PFSK-1 (cell line): ENCODE results near the gene PALM2AKAP2. TPM values are rescaled to one million over a fixed set of nuclear protein-coding genes. Genes with fewer than 3 reads are reported as not detected.

Experiments used
- FOXP2 ChIP-seq: optimal IDR thresholded peaks from 2 replicates; pipeline ENCODE3; 2011; ENCODE audit warnings: borderline replicate concordance, control low read depth, inconsistent platforms; ENCODE audit not compliant: insufficient read depth; ENCODE audit errors: extremely low read length, extremely low read depth
- POLR2AphosphoS5 ChIP-seq: IDR thresholded peaks from 2 replicates; pipeline ENCODE4 v1.6.1; 2012; ENCODE audit warnings: low read depth, mild to moderate bottlenecking, control low read depth, low read length, moderate library complexity
- REST ChIP-seq, 2 experiments: IDR thresholded peaks; 2 replicates each; pipeline versions ENCODE4 v1.6.1 to v1.8.0; 2011 to 2012; ENCODE audit warnings: low read depth in 2 of 2, low read length in 2 of 2, control low read depth in 1 of 2, inconsistent platforms in 1 of 2, mild to moderate bottlenecking in 1 of 2, moderate library complexity in 1 of 2; ENCODE audit not compliant: insufficient read depth in 1 of 2
- SIN3A ChIP-seq: IDR thresholded peaks from 2 replicates; pipeline ENCODE4 v1.6.1; 2012; ENCODE audit warnings: mild to moderate bottlenecking, low read length, moderate library complexity, borderline replicate concordance; ENCODE audit not compliant: insufficient read depth
- TAF1 ChIP-seq: IDR thresholded peaks from 2 replicates; pipeline ENCODE4 v1.6.1; 2012; ENCODE audit warnings: low read length, control low read depth, borderline replicate concordance; ENCODE audit not compliant: insufficient read depth
- polyA plus RNA-seq: library from polyadenylated mRNA; unstranded; fragments of >200 nt; gene quantifications from one replicate; pipeline ENCODE4 v1.2.1, GENCODE V29; 2012; ENCODE audit warnings: low read depth, missing spikeins; ENCODE audit not compliant: insufficient read length

Gene PALM2AKAP2
- 30.2 TPM for polyA plus RNA-seq

- TF ChIP-seq TAF1 (no peak), REST (IDR thresholded peaks at IDR 0.05; ENCODE audit: insufficient read depth in 1 of 2, low read depth in 2 of 2, low read length in 2 of 2) (no peak), FOXP2 (peak; percentile 59), POLR2AphosphoS5 (no peak)
Measured at GRCh38 chr9:109779711-109780452, at the start of gene PALM2AKAP2. TSS of gene PALM2AKAP2 (plus strand) at chr9:109780198. CDS start at chr9:109780489, 291 bp downstream.

GRCh38 chr9:109730228-109730627, 49.8 kb upstream of the PALM2AKAP2 start:
- TF ChIP-seq TAF1 (no peak), FOXP2 (no peak), REST (IDR thresholded peaks at IDR 0.05; ENCODE audit: insufficient read depth in 1 of 2, low read depth in 2 of 2, low read length in 2 of 2) (no peak), SIN3A (no peak), POLR2AphosphoS5 (no peak)

- TF ChIP-seq SIN3A (no peak), FOXP2 (no peak), POLR2AphosphoS5 (no peak), REST (IDR thresholded peaks at IDR 0.05; ENCODE audit: insufficient read depth in 1 of 2, low read depth in 2 of 2, low read length in 2 of 2) (no peak), TAF1 (no peak)
Measured at GRCh38 chr9:109733690-109734089, 46.3 kb upstream of the PALM2AKAP2 start.

- no peak for TF ChIP-seq REST (IDR thresholded peaks at IDR 0.05; ENCODE audit: insufficient read depth in 1 of 2, low read depth in 2 of 2, low read length in 2 of 2)
- no peak for TF ChIP-seq POLR2AphosphoS5
- no peak for TF ChIP-seq SIN3A
- TF ChIP-seq TAF1: no peak
- TF ChIP-seq FOXP2: no peak
Measured at GRCh38 chr9:109734814-109735213, 45.2 kb upstream of the PALM2AKAP2 start.

- TF ChIP-seq FOXP2 (no peak), POLR2AphosphoS5 (no peak), SIN3A (no peak), REST (IDR thresholded peaks at IDR 0.05; ENCODE audit: insufficient read depth in 1 of 2, low read depth in 2 of 2, low read length in 2 of 2) (no peak), TAF1 (no peak)
Measured at GRCh38 chr9:109735801-109736200, 44.2 kb upstream of the PALM2AKAP2 start.
